H1 (cell line): Measurements from ENCODE around the gene MIOX. TPM values are rescaled to one million over a fixed set of nuclear protein-coding genes. Genes with fewer than 3 reads are reported as not detected.

Experiments
- CTCF ChIA-PET: fragments of 300-600 bp; sonication (Branson Sonifier 250); formaldehyde crosslinking; loops from one replicate; lab custom pipeline; 2021; ENCODE audit not compliant: partially characterized antibody; lab: Charles Lee
- POLR2A ChIA-PET: fragments of 300-600 bp; sonication (Branson Sonifier 250); formaldehyde crosslinking; loops from one replicate; lab custom pipeline; 2021; ENCODE audit warnings: inconsistent platforms; ENCODE audit not compliant: partially characterized antibody; lab: Charles Lee
- DNase-seq, 2 experiments: peaks; one replicate each; pipeline versions ENCODE4 v3.0.0 to v3.0.0-alpha.2; 2010 to 2022; ENCODE audit warnings: low spot score in 2 of 2, low read depth in 1 of 2, mixed read lengths in 1 of 2
- FAIRE-seq: peaks from 2 replicates; lab custom pipeline; 2011; peaks lifted over from hg19 to GRCh38; lab: Jason Lieb, UNC
- H2AFZ ChIP-seq: 2 replicates; pipeline ENCODE4 v1.8.1; 2012; ENCODE audit warnings: low read length, inconsistent platforms
- H2AK5ac ChIP-seq: 2 replicates; pipeline ENCODE4 v1.6.1; 2013; ENCODE audit warnings: low read depth, low read length
- H2BK120ac ChIP-seq: replicated peaks from 2 replicates; pipeline ENCODE3; 2013; ENCODE audit warnings: low read depth, low read length, inconsistent platforms
- H2BK12ac ChIP-seq: 2 replicates; pipeline ENCODE4 v1.6.1; 2013; ENCODE audit warnings: low read depth, low read length
- H2BK15ac ChIP-seq: 2 replicates; pipeline ENCODE4 v1.6.1; 2013; ENCODE audit warnings: low read length
- H2BK20ac ChIP-seq: 2 replicates; pipeline ENCODE4 v1.6.1; 2013; ENCODE audit warnings: low read length
- H2BK5ac ChIP-seq: 2 replicates; pipeline ENCODE4 v1.6.1; 2013; ENCODE audit warnings: low read depth, low read length
- H3K14ac ChIP-seq: 2 replicates; pipeline ENCODE4 v1.6.1; 2013; ENCODE audit warnings: inconsistent platforms; ENCODE audit not compliant: insufficient read length
- H3K18ac ChIP-seq: 2 replicates; pipeline ENCODE4 v1.6.1; 2013; ENCODE audit warnings: low read length; ENCODE audit errors: extremely low read depth
- H3K23ac ChIP-seq: 2 replicates; pipeline ENCODE4 v1.6.1; 2013; ENCODE audit warnings: inconsistent platforms; ENCODE audit not compliant: insufficient read length
- H3K23me2 ChIP-seq: 2 replicates; pipeline ENCODE4 v1.6.1; 2013; ENCODE audit warnings: low read depth, low read length
- H3K27ac ChIP-seq: 2 replicates; pipeline ENCODE4 v1.6.1; 2011; ENCODE audit warnings: low read depth, low read length, inconsistent platforms
- H3K27me3 ChIP-seq, 4 experiments: replicated peaks in 1 of 4; 1 replicate in 1 of 4; 2 replicates in 3 of 4; pipeline versions ENCODE4 v1.6.1 to v1.8.1; 2011 to 2013; ENCODE audit warnings: low read length in 3 of 4, mild to moderate bottlenecking in 3 of 4, inconsistent platforms in 2 of 4, mixed read lengths in 2 of 4, moderate library complexity in 1 of 4; ENCODE audit not compliant: control insufficient read depth in 3 of 4, insufficient read depth in 3 of 4; ENCODE audit errors: extremely low read depth in 1 of 4
- H3K36me3 ChIP-seq, 4 experiments: 2 replicates each; pipeline versions ENCODE4 v1.6.1 to v1.8.1; 2011 to 2013; ENCODE audit warnings: mild to moderate bottlenecking in 4 of 4, low read length in 3 of 4, moderate library complexity in 2 of 4, control low read depth in 1 of 4, inconsistent platforms in 1 of 4; ENCODE audit not compliant: insufficient read depth in 4 of 4, control insufficient read depth in 2 of 4
- H3K4ac ChIP-seq: replicated peaks from 2 replicates; pipeline ENCODE3; 2013; ENCODE audit warnings: low read length, low read depth, mixed read lengths, inconsistent platforms; ENCODE audit not compliant: insufficient read length
- H3K4me1 ChIP-seq, 4 experiments: replicated peaks in 1 of 4; 1 replicate in 1 of 4; 2 replicates in 3 of 4; pipeline versions ENCODE4 v1.6.1 to v1.8.1; 2011 to 2013; ENCODE audit warnings: low read length in 3 of 4, inconsistent platforms in 2 of 4, mixed read lengths in 1 of 4; ENCODE audit not compliant: insufficient read depth in 4 of 4, control insufficient read depth in 3 of 4
- H3K4me2 ChIP-seq, 2 experiments: 2 replicates each; pipeline versions ENCODE4 v1.6.1 to v1.8.1; 2011 to 2013; ENCODE audit warnings: low read depth in 2 of 2, low read length in 2 of 2, control low read depth in 1 of 2, inconsistent platforms in 1 of 2, mild to moderate bottlenecking in 1 of 2; ENCODE audit not compliant: insufficient read depth in 1 of 2
- H3K4me3 ChIP-seq, 4 experiments: fragments of 200-600, 300-600 bp in 1 of 4; sonication (generic), shearing (Covaris generic), sonication (Bioruptor Twin) in 1 of 4; 2 replicates each; pipeline versions ENCODE4 v1.5.1 to v1.8.1; 2011 to 2016; ENCODE audit warnings: low read length in 4 of 4, low read depth in 3 of 4, control low read depth in 2 of 4, inconsistent platforms in 2 of 4, mild to moderate bottlenecking in 2 of 4, mixed read lengths in 1 of 4, moderate library complexity in 1 of 4; ENCODE audit not compliant: insufficient read depth in 2 of 4; ENCODE audit errors: extremely low read depth in 1 of 4
- H3K56ac ChIP-seq: replicated peaks from 2 replicates; pipeline ENCODE3; 2013; ENCODE audit warnings: low read depth, mild to moderate bottlenecking, mixed read lengths, low read length, inconsistent platforms; ENCODE audit not compliant: insufficient read length
- H3K79me1 ChIP-seq: 2 replicates; pipeline ENCODE4 v1.6.1; 2013; ENCODE audit warnings: low read depth, low read length, control low read depth
- H3K79me2 ChIP-seq, 2 experiments: 2 replicates each; pipeline versions ENCODE4 v1.6.1 to v1.8.1; 2012 to 2013; ENCODE audit warnings: low read length in 2 of 2, mild to moderate bottlenecking in 2 of 2, inconsistent platforms in 1 of 2; ENCODE audit not compliant: insufficient read depth in 2 of 2, control insufficient read depth in 1 of 2
- H3K9ac ChIP-seq, 4 experiments: replicated peaks in 1 of 4; 1 replicate in 1 of 4; 2 replicates in 3 of 4; pipeline versions ENCODE4 v1.6.1 to v1.8.1; 2011 to 2013; ENCODE audit warnings: low read depth in 3 of 4, low read length in 3 of 4, control low read depth in 2 of 4, mild to moderate bottlenecking in 2 of 4, moderate library complexity in 2 of 4, inconsistent platforms in 1 of 4; ENCODE audit errors: extremely low read depth in 1 of 4
- H3K9me3 ChIP-seq, 2 experiments: 2 replicates each; pipeline versions ENCODE4 v1.6.1 to v1.8.1; 2012 to 2013; ENCODE audit warnings: mild to moderate bottlenecking in 2 of 2, moderate library complexity in 2 of 2, control low read depth in 1 of 2, inconsistent platforms in 1 of 2, low read depth in 1 of 2, low read length in 1 of 2, mixed read lengths in 1 of 2; ENCODE audit not compliant: insufficient read depth in 2 of 2
- H4K20me1 ChIP-seq, 2 experiments: replicated peaks in 1 of 2; 2 replicates each; pipeline versions ENCODE3 to v1.8.1; 2011 to 2013; ENCODE audit warnings: inconsistent platforms in 2 of 2, low read length in 2 of 2, mild to moderate bottlenecking in 1 of 2; ENCODE audit not compliant: insufficient read depth in 2 of 2, control insufficient read depth in 1 of 2
- H4K5ac ChIP-seq: 2 replicates; pipeline ENCODE4 v1.6.1; 2013; ENCODE audit warnings: low read length, low read depth, mixed read lengths, inconsistent platforms; ENCODE audit not compliant: insufficient read length
- H4K8ac ChIP-seq: 2 replicates; pipeline ENCODE4 v1.8.0; 2013; ENCODE audit warnings: mild to moderate bottlenecking, moderate library complexity, low read length, inconsistent platforms; ENCODE audit not compliant: insufficient read depth; ENCODE audit errors: extremely low read depth
- H4K91ac ChIP-seq: replicated peaks from 2 replicates; pipeline ENCODE3; 2013; ENCODE audit warnings: low read length, mixed read lengths, inconsistent platforms; ENCODE audit not compliant: insufficient read length
- ASH2L ChIP-seq: fragments of 200-600, 300-600 bp; sonication (generic); IDR thresholded peaks from one replicate; pipeline ENCODE4 v1.7.1; 2017; ENCODE audit warnings: low read length
- ATF3 ChIP-seq: IDR thresholded peaks from 2 replicates; pipeline ENCODE4 v1.6.1; 2011; ENCODE audit warnings: low read depth, mild to moderate bottlenecking, low read length; ENCODE audit not compliant: insufficient read depth
- BACH1 ChIP-seq: IDR thresholded peaks from 2 replicates; pipeline ENCODE4 v1.6.1; 2012; ENCODE audit warnings: low read length, improper control_type of control experiment
- CREB1 ChIP-seq: IDR thresholded peaks from 2 replicates; pipeline ENCODE4 v1.6.1; 2012; ENCODE audit warnings: inconsistent platforms
- EP300 ChIP-seq, 2 experiments: IDR thresholded peaks; 1 replicate in 1 of 2; 2 replicates in 1 of 2; pipeline ENCODE4 v1.6.1; 2011 to 2012; ENCODE audit warnings: low read depth in 2 of 2, low read length in 2 of 2, mild to moderate bottlenecking in 2 of 2, borderline replicate concordance in 1 of 2, inconsistent platforms in 1 of 2, moderate library complexity in 1 of 2
- EZH2 ChIP-seq: fragments of 200-600 bp; sonication (generic); IDR thresholded peaks from 2 replicates; pipeline ENCODE4 v1.7.1; 2012; ENCODE audit warnings: low read depth, mild to moderate bottlenecking, moderate library complexity, low read length, inconsistent platforms; ENCODE audit not compliant: severe bottlenecking
- FOSL1 ChIP-seq: IDR thresholded peaks from 2 replicates; pipeline ENCODE4 v1.6.1; 2011; ENCODE audit warnings: mild to moderate bottlenecking, low read depth, low read length, moderate library complexity; ENCODE audit not compliant: insufficient read depth
- NANOG ChIP-seq: IDR thresholded peaks from 2 replicates; pipeline ENCODE4 v1.6.1; 2011; ENCODE audit warnings: low read length, low read depth, mild to moderate bottlenecking, inconsistent platforms; ENCODE audit not compliant: insufficient read depth, poor library complexity, severe bottlenecking
- NRF1 ChIP-seq: IDR thresholded peaks from 2 replicates; pipeline ENCODE4 v1.6.1; 2011; ENCODE audit warnings: mild to moderate bottlenecking, low read depth, low read length, improper control_type of control experiment
- SUZ12 ChIP-seq: fragments of 200-600 bp; sonication (generic); IDR thresholded peaks from 2 replicates; pipeline ENCODE4 v1.6.1; 2012; ENCODE audit warnings: mild to moderate bottlenecking, inconsistent platforms, low read length, moderate library complexity, mixed read lengths
- WGBS, 2 experiments: shearing (Covaris generic) in 1 of 2; methylation state at CpG; one replicate each; pipeline versions ENCODE4 v1.1.6 to v1.1.7; 2013 to 2015; ENCODE audit warnings: low lambda C conversion rate in 2 of 2, mixed read lengths in 2 of 2, inconsistent platforms in 1 of 2, low coverage in 1 of 2, missing lambda C conversion rate in 1 of 2; ENCODE audit not compliant: insufficient replicate concordance in 2 of 2, insufficient coverage in 1 of 2, insufficient read length in 1 of 2; ENCODE audit errors: extremely low coverage in 1 of 2, missing lambda C conversion rate in 1 of 2; 5-methylcytosine and 5-hydroxymethylcytosine counted together
- polyA plus RNA-seq, 7 experiments: library from polyadenylated mRNA; depleted of rRNA in 3 of 7; stranded (reverse) in 5 of 7; unstranded in 2 of 7; fragments of >200 nt in 5 of 7; fragments of 200-250 nt in 2 of 7; gene quantifications; 1 replicate in 5 of 7; 2 replicates in 1 of 7; 4 replicates in 1 of 7; pipeline versions ENCODE4 v1.2.1 to v1.2.3, GENCODE V29; 2011 to 2013; ENCODE audit warnings: missing spikeins in 2 of 7, mixed read lengths in 2 of 7
- total RNA-seq: library from RNA; stranded (reverse); fragmentation: NEBNext Ultra II Directional; extraction: Animal tissue kit (Norgen Biotek cat#: 25700); gene quantifications from 2 replicates; pipeline ENCODE4 v1.2.1, GENCODE V29; 2021

Gene MIOX
- total and polyA plus RNA-seq, 2 of the 8 experiments (the other 6 are each of a cell fraction or from before 2014, with no cell fraction given): 0.30 to 0.32 TPM

- DNase-seq: no peak
- POLR2A ChIA-PET: no interaction called here
- no peak overlapping the region for H3K9ac ChIP-seq
Observed at GRCh38 chr22:50537765-50538164, 51.1 kb downstream of the MIOX start.

More at GRCh38 chr22:50537765-50538164, 51.1 kb downstream of the MIOX start:
- H3K23ac ChIP-seq: no peak overlapping the region
- H4K91ac ChIP-seq: no peak overlapping the region
- H2AK5ac ChIP-seq: no peak overlapping the region
- CTCF ChIA-PET: interaction anchor here (0.6 to 6.6 kb wide), 4 partner anchors 9 to 92 kb away, joined by 3 to 36 read pairs (median 3); partner anchors contain the start of gene SCO2
- H4K20me1 ChIP-seq: no peaks in the 10 kb centered on the region
- H3K56ac ChIP-seq: no peak overlapping the region
- 90 to 100% methylated on average over 3 to 13 of the region's 13 CpGs for WGBS, 2 experiments
- H3K36me3 ChIP-seq: no peaks in the 10 kb centered on the region
- TF ChIP-seq BACH1 (no peak), FOSL1 (no peak), NRF1 (no peak), EZH2 (no peak), CREB1 (no peak), EP300 (IDR thresholded peaks at IDR 0.05; ENCODE audit: borderline replicate concordance in 1 of 2, low read depth in 2 of 2, low read length in 2 of 2) (no peak), ATF3 (no peak), NANOG (no peak), SUZ12 (no peak), ASH2L (no peak)
- no peak overlapping the region for H2BK120ac ChIP-seq
- no peak overlapping the region for H3K4ac ChIP-seq
- H3K4me3 ChIP-seq: no peak overlapping the region
- H3K4me2 ChIP-seq: no peak overlapping the region
- H3K14ac ChIP-seq: no peak overlapping the region
- H2BK12ac ChIP-seq: no peak overlapping the region
- no peak for FAIRE-seq
- H3K27me3 ChIP-seq: peaks cover 1 to 8% (median 6%) of the 10 kb centered on the region in 4 experiments; a peak in 6 of 7 replicates
- no peak overlapping the region for H2BK15ac ChIP-seq
- no peak overlapping the region for H3K18ac ChIP-seq
- H3K27ac ChIP-seq: no peak overlapping the region
- H3K9me3 ChIP-seq: no peaks in the 10 kb centered on the region
- no peak overlapping the region for H4K5ac ChIP-seq
- H4K8ac ChIP-seq: no peak overlapping the region
- no peak overlapping the region for H2BK5ac ChIP-seq
- no peak overlapping the region for H2BK20ac ChIP-seq
- H2AFZ ChIP-seq: no peak overlapping the region
- no peaks in the 10 kb centered on the region for H3K79me2 ChIP-seq
- no peaks in the 10 kb centered on the region for H3K4me1 ChIP-seq
- no peaks in the 10 kb centered on the region for H3K79me1 ChIP-seq
- H3K23me2 ChIP-seq: no peaks in the 10 kb centered on the region
